ENCODE results near the gene SORCS1. TPM values are rescaled to one million over a fixed set of nuclear protein-coding genes. Genes with fewer than 3 reads are reported as not detected.

The SORCS1 gene
- total RNA-seq, 1 experiment from 2014 or later: not detected

GRCh38 chr10:106825576-106826364 is 338.7 kb downstream of the SORCS1 start:
- TF ChIP-seq EZH2 (IDR thresholded peaks at IDR 0.05; ENCODE audit: low read depth): no peak
- TF ChIP-seq CTCF (conservative IDR thresholded peaks at IDR 0.05): no peak
- H3K4me1 ChIP-seq (replicated peaks; ENCODE audit: insufficient read depth): no peaks in the 10 kb centered on the region
- intact Hi-C loops (cut with micrococcal nuclease; ENCODE audit: unreplicated experiment): no loop called here
- H4K20me1 ChIP-seq (ENCODE audit: insufficient read depth): no peaks in the 10 kb centered on the region
- no peaks in the 10 kb centered on the region for H3F3A ChIP-seq (ENCODE audit: insufficient read depth, low read depth)
- no peaks in the 10 kb centered on the region for H3K9me3 ChIP-seq (ENCODE audit: insufficient read depth, low read depth)
- H3K9me2 ChIP-seq (ENCODE audit: insufficient read depth): no peaks in the 10 kb centered on the region
- no peak overlapping the region for H2AFZ ChIP-seq
- H3K4me3 ChIP-seq: no peak overlapping the region
- BruUV-seq (replicated peaks): no TSS peak
- ChIA-PET CTCF (no interaction called here), POLR2A (ENCODE audit: unreplicated experiment) (no interaction called here)
- no peaks in the 10 kb centered on the region for H3K36me3 ChIP-seq (ENCODE audit: low read depth)
- no peak overlapping the region for H3K4me2 ChIP-seq
- H3K27ac ChIP-seq: no peak overlapping the region
- no peaks in the 10 kb centered on the region for H3K79me2 ChIP-seq (ENCODE audit: low read depth)
- H3K27me3 ChIP-seq (ENCODE audit: insufficient read depth, low read depth): no peaks in the 10 kb centered on the region
- DNase-seq: no peak

DNA sequence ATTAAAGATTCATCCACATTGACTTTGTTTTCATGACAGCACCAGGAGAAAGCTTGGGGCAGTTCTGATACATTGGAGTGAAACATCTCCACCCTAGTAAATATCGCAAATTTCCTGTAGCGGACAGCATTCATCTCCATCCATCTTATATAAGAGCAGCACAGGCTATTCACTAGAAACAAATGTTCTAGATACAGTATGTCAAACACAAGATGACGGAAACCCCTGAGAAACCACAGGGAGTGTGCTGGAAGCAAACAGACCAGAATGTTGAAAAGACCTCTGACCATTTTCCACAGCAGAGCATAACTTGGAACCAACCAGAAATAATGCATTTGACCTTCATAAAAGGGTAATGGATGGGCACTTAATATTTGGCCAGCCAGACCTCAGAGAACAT is 343.9 kb downstream of the SORCS1 start:
- intact Hi-C loops (cut with micrococcal nuclease; ENCODE audit: unreplicated experiment): no loop called here
- Histone ChIP-seq H3K9me3 (ENCODE audit: insufficient read depth, low read depth) (no peaks in the 10 kb centered on the region), H3K4me2 (no peak overlapping the region), H3K4me1 (replicated peaks; ENCODE audit: insufficient read depth) (no peaks in the 10 kb centered on the region), H3F3A (ENCODE audit: insufficient read depth, low read depth) (no peaks in the 10 kb centered on the region), H3K9me2 (ENCODE audit: insufficient read depth) (no peaks in the 10 kb centered on the region), H3K27me3 (ENCODE audit: insufficient read depth, low read depth) (no peaks in the 10 kb centered on the region), H2AFZ (no peak overlapping the region), H3K79me2 (ENCODE audit: low read depth) (no peaks in the 10 kb centered on the region), H3K36me3 (ENCODE audit: low read depth) (no peaks in the 10 kb centered on the region), H3K4me3 (no peak overlapping the region), H3K27ac (no peak overlapping the region), H4K20me1 (ENCODE audit: insufficient read depth) (no peaks in the 10 kb centered on the region)
- no TSS peak for BruUV-seq (replicated peaks)
- POLR2A ChIA-PET (ENCODE audit: unreplicated experiment): no interaction called here
- CTCF ChIA-PET: no interaction called here
- DNase-seq: no peak
- TF ChIP-seq CTCF (conservative IDR thresholded peaks at IDR 0.05) (no peak), EZH2 (IDR thresholded peaks at IDR 0.05; ENCODE audit: low read depth) (no peak)

DNA sequence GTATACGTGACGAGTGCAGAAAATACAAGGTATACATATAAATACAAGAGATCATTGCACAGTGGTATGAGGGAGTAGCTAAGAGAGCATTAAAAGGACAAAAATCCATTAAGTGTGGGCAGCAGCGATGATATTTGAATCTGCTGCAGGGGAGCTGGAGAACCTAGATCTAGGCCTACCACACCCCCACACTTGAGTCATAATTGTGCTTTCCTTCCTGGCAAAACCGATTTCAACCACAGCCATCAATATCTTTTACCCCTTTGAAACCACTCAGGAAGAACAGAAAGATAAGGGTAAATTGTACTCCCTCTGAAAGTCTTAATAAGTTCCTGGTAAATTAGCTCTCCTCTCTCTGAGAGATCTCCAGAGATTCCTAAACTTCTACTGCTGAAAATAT is 345.0 kb downstream of the SORCS1 start:
- CTCF ChIA-PET: no interaction called here
- no peak overlapping the region for H2AFZ ChIP-seq
- no peak for DNase-seq
- no peaks in the 10 kb centered on the region for H3K9me2 ChIP-seq (ENCODE audit: insufficient read depth)
- no peaks in the 10 kb centered on the region for H3K27me3 ChIP-seq (ENCODE audit: insufficient read depth, low read depth)
- H3K4me3 ChIP-seq: no peak overlapping the region
- no peaks in the 10 kb centered on the region for H3F3A ChIP-seq (ENCODE audit: insufficient read depth, low read depth)
- H3K79me2 ChIP-seq (ENCODE audit: low read depth): no peaks in the 10 kb centered on the region
- no peak for TF ChIP-seq CTCF (conservative IDR thresholded peaks at IDR 0.05)
- no peak for TF ChIP-seq EZH2 (IDR thresholded peaks at IDR 0.05; ENCODE audit: low read depth)
- H3K9me3 ChIP-seq (ENCODE audit: insufficient read depth, low read depth): no peaks in the 10 kb centered on the region
- H4K20me1 ChIP-seq (ENCODE audit: insufficient read depth): no peaks in the 10 kb centered on the region
- POLR2A ChIA-PET (ENCODE audit: unreplicated experiment): no interaction called here
- H3K36me3 ChIP-seq (ENCODE audit: low read depth): no peaks in the 10 kb centered on the region
- no peaks in the 10 kb centered on the region for H3K4me1 ChIP-seq (replicated peaks; ENCODE audit: insufficient read depth)
- no peak overlapping the region for H3K27ac ChIP-seq
- H3K4me2 ChIP-seq: no peak overlapping the region
- BruUV-seq (replicated peaks): no TSS peak
- intact Hi-C loops (cut with micrococcal nuclease; ENCODE audit: unreplicated experiment): no loop called here

All from PC-9 (cell line).